ENCODE results near the gene CDH10.

Gene CDH10

DNA sequence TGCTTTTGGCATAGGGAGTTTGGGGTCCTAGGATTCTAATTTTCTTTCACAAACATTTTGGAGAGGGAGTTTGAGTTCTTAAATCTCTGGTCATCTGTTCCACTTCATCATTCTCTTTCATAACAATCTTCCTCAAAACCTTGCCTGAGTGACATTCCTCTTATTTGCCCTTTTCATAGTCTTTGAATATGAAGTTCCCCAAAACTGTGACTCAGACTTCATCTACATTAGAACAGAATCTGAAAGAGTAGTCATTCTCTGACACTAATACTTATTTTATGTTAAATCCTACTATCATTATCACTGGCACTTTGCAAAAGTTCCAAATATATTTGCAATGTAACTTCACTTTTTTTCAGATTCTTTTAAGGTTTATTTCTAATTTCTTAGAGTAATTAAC is 163.8 kb downstream of the CDH10 start:
- DNase-seq (ENCODE audit: low read depth) = no peak

DNA sequence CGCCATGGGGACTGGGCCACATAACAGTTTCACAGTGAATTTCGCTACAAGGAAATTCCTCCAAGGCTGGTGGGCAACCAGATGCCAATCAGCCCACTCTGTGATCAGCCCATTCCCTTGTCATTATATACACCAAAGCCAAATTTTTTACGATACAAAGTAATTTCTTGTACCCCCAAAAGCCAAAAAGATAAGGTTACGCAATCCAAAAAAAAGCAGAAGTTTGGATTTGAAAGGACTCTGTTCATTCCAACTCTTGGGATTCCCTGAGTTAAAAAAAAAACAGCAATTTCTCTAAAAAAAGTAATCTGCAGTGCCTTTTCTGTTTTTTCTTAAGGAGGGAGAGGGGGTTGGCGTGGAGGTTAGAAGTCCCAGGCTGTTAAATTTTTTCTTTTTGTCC is 166.8 kb downstream of the CDH10 start:
- DNase-seq (ENCODE audit: low read depth) = no peak

DNA sequence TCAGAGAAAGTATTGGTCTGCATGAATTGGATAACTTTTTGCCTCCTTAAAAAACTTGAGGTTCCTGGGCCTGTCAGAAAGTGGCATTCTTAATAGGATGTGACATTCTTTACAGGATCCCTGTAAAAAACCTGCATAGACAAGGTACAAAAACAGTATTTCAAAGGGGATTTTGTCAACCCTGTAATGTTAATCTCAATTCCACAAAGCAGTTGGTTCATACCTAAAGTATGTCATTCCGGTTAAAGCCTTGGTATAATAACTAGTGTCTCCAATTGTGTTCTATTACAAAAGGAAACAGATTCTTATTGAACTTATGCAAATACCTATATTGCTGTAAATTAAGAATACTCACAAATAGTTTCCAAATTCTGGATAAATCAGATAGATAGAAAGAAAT is 169.7 kb downstream of the CDH10 start:
- DNase-seq (ENCODE audit: low read depth) = no peak

DNA sequence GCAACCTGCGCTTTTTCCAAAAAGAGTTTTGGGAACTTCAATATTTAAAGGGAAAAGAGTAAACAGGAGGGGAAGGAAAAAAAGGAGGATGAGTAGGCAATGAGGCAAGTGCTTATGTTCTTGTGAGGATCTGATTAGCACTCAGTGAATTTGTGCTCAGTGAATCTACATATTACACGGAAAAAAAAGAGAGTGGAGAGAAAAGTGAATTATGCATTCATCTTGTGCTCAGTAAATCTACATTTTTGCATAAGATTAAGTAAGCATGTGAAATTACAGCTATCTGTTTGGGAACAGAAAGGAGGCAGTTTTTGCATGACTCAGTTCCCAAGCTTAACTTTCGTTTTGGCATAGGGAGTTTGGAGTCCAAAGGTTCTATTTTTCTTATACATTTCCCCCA is 170.1 kb downstream of the CDH10 start:
- DNase-seq (ENCODE audit: low read depth) = no peak

DNA sequence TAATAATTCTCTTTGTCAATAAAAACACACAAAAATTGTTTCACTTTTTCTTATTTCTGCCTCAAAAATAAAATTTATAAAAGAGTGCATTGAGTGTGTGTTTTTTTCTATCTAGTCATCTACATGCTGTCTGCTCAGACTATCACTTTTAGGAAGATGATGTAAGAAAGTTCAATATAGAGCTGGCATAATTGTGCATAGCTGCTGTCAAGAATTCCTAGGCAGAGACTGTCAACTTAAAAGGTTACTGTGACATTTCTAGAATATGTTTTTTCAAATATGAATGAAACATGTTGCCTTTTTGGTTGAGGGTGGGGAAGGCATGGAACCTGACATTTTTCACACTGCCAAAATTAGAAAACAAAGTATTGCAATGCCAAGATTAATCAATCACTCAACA is 172.3 kb downstream of the CDH10 start:
- no peak for DNase-seq (ENCODE audit: low read depth)

DNA sequence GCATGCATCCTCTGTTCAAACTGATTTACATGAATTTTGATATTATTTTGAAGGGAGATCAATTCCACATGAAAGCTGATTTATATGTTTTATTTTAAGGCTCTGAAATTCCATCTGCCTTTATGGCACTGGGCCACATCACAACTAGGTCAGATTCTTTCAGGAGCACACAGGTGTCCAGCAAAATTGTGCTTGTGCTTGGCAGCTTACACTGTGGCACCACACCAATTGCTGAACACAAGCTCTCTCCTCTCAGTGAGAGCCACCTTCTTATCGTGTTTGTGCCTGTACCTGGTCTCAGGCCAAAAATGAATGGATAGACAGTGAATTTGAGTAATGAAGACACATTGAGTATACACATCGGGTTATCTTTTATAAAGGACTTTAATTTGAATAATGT is 200.4 kb downstream of the CDH10 start:
- DNase-seq (ENCODE audit: low read depth) = no peak

DNA sequence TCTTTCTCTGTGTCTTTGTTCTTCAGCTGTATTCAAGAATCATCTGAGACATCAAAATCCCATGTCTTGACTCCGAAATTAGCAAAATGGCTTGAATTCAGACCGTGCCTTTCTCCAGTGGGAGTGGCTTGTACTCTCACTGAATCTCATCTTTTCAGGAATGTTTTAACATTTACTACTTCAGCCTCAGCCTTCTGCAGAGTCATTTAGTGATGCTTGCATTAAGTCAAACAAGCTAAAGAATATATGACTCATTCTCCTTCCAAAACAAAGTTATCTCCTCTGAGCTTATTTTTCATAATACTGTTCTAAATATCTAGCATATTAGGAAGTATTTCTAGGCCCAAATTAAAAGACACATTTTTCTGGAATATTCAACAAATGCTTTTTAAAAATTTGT is 205.3 kb downstream of the CDH10 start:
- DNase-seq (ENCODE audit: low read depth) = no peak

Data from stimulated activated CD4-positive, alpha-beta T cell treated with anti-CD3 and anti-CD28 coated beads, Interleukin-2, amount 100 ng/mL, for 4 hours (primary cell).